Body of pancreas (tissue), 4 donors: ENCODE measurements around the gene MAPK8IP3.

ENCODE experiments used
- CTCF ChIP-seq, 7 experiments: fragments of 450-650 bp in 4 of 7; fragments of 200-600 bp in 3 of 7; sonication (generic) in 3 of 7; IDR thresholded peaks; one replicate each; pipeline ENCODE4 v1.5.1; 2016 to 2019; ENCODE audit warnings: antibody characterized with exemption in 7 of 7
- POLR2A ChIP-seq, 3 donors: fragments of 450-650 bp; IDR thresholded peaks; one replicate each; pipeline ENCODE4 v1.6.1; 2016; ENCODE audit warnings: antibody characterized with exemption in 3 of 3, mild to moderate bottlenecking in 2 of 3

DNA sequence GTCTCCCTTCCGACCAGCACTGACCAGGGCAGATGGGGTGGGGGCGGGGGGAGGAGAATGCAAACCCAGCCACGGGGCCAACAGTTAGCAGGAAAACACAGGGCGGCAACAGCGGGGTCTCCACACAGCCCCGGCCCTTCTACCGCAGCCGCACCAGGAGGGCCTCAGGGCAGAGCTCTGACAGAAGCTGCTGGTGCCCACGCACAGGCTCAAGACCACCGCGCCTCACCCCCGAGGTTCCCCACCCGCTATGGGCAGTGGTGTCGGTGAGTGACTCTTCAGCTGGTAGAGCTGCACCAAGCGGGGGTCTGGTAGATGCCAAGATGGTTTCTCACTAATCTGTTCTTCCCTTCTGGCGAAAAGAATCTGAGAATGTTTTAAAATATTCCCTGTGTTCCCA, 104.5 kb downstream of the MAPK8IP3 start:
- no peak for TF ChIP-seq CTCF (IDR thresholded peaks at IDR 0.05)
- TF ChIP-seq POLR2A (IDR thresholded peaks at IDR 0.05), result no peak
